ENCODE results near the gene THAP6. TPM values are rescaled to one million over a fixed set of nuclear protein-coding genes. Genes with fewer than 3 reads are reported as not detected.

Gene THAP6
- total RNA-seq, 4 donors from 2014 or later = 13.0 to 45.0 (median 17.0) TPM

GRCh38 chr4:75552452-75552851 is 38.2 kb downstream of the THAP6 start:
- no peak for DNase-seq (ENCODE audit: low spot score in 2 of 2)
- Histone ChIP-seq H3K4me1 (no peaks in the 10 kb centered on the region), H3K27me3 (peaks cover 11% of the 10 kb centered on the region), H3K9me3 (no peaks in the 10 kb centered on the region), H3K27ac (no peak overlapping the region), H3K4me3 (no peak overlapping the region), H3K36me3 (no peaks in the 10 kb centered on the region)
- no peak for TF ChIP-seq POLR2A (IDR thresholded peaks at IDR 0.05)
- TF ChIP-seq POLR2AphosphoS5 (IDR thresholded peaks at IDR 0.05) = no peak
- no peak for TF ChIP-seq EP300 (IDR thresholded peaks at IDR 0.05)
- TF ChIP-seq CTCF (IDR thresholded peaks at IDR 0.05) = no peak

- DNase-seq (ENCODE audit: low spot score in 2 of 2) = no peak
- TF ChIP-seq EP300 (IDR thresholded peaks at IDR 0.05) = no peak
- Histone ChIP-seq H3K27ac (no peak within 1 kb of the TSS), H3K4me1 (no peaks in the 10 kb centered on the region), H3K27me3 (peaks cover 12% of the 10 kb centered on the region), H3K36me3 (no peaks in the 10 kb centered on the region), H3K4me3 (no peak within 1 kb of the TSS), H3K9me3 (no peaks in the 10 kb centered on the region)
- 54% methylated on average over 9 of the region's 9 CpGs for WGBS
Measured at GRCh38 chr4:75555294-75556164, 41.3 kb downstream of the THAP6 start, which contains the start of gene ODAPH. Gene ODAPH (plus strand): TSS chr4:75556066. CDS start chr4:75556083, 17 bp downstream.

- Histone ChIP-seq H3K4me1 (no peaks in the 10 kb centered on the region), H3K27ac (no peak overlapping the region), H3K9me3 (no peaks in the 10 kb centered on the region), H3K27me3 (peaks cover 12% of the 10 kb centered on the region), H3K4me3 (no peak overlapping the region), H3K36me3 (no peaks in the 10 kb centered on the region)
- WGBS = 89% methylated on average over 8 of the region's 8 CpGs
- DNase-seq (ENCODE audit: low spot score in 2 of 2) = no peak
- TF ChIP-seq POLR2AphosphoS5 (IDR thresholded peaks at IDR 0.05) (no peak), CTCF (IDR thresholded peaks at IDR 0.05) (no peak), EP300 (IDR thresholded peaks at IDR 0.05) (no peak), POLR2A (IDR thresholded peaks at IDR 0.05) (no peak)
Measured at GRCh38 chr4:75557696-75558095, 43.4 kb downstream of the THAP6 start.

- WGBS = 59% methylated on average over 8 of the region's 8 CpGs
- DNase-seq (ENCODE audit: low spot score in 2 of 2) = no peak
- Histone ChIP-seq H3K4me3 (no peak overlapping the region), H3K9me3 (no peaks in the 10 kb centered on the region), H3K4me1 (no peaks in the 10 kb centered on the region), H3K36me3 (no peaks in the 10 kb centered on the region), H3K27ac (no peak overlapping the region), H3K27me3 (peaks cover 6% of the 10 kb centered on the region)
- no peak for TF ChIP-seq EP300 (IDR thresholded peaks at IDR 0.05)
- TF ChIP-seq POLR2A (IDR thresholded peaks at IDR 0.05) = no peak
- TF ChIP-seq POLR2AphosphoS5 (IDR thresholded peaks at IDR 0.05) = no peak
- no peak for TF ChIP-seq CTCF (IDR thresholded peaks at IDR 0.05)
Measured at GRCh38 chr4:75561789-75562188, 47.5 kb downstream of the THAP6 start.

- Histone ChIP-seq H3K9me3 (no peaks in the 10 kb centered on the region), H3K27ac (no peak overlapping the region), H3K27me3 (no peaks in the 10 kb centered on the region), H3K36me3 (no peaks in the 10 kb centered on the region), H3K4me3 (no peak overlapping the region), H3K4me1 (no peaks in the 10 kb centered on the region)
- 84% methylated on average over 11 of the region's 11 CpGs for WGBS
- no peak for TF ChIP-seq POLR2A (IDR thresholded peaks at IDR 0.05)
- TF ChIP-seq EP300 (IDR thresholded peaks at IDR 0.05) = no peak
- no peak for TF ChIP-seq CTCF (IDR thresholded peaks at IDR 0.05)
- TF ChIP-seq POLR2AphosphoS5 (IDR thresholded peaks at IDR 0.05) = no peak
- DNase-seq (ENCODE audit: low spot score in 2 of 2) = no peak
Measured at GRCh38 chr4:75564023-75564422, 49.8 kb downstream of the THAP6 start.

Measured in suprapubic skin (tissue), 4 donors.